K562 (cell line): ENCODE measurements around the gene OCIAD1. TPM values are rescaled to one million over a fixed set of nuclear protein-coding genes. Genes with fewer than 3 reads are reported as not detected.

Experiments used
- CCNT2 ChIP-seq: IDR thresholded peaks from 2 replicates; pipeline ENCODE4 v1.6.1; 2011; ENCODE audit warnings: borderline replicate concordance, low read depth, mild to moderate bottlenecking, moderate library complexity, mixed read lengths, low read length; ENCODE audit not compliant: insufficient read length; ENCODE audit errors: extremely low read depth
- CREB1 ChIP-seq, 2 experiments: sonication (generic) in 1 of 2; formaldehyde crosslinking in 1 of 2; IDR thresholded peaks; 2 replicates each; pipeline versions ENCODE4 v1.6.1 to v1.8.0; 2012 to 2022; ENCODE audit warnings: inconsistent platforms in 1 of 2, mild to moderate bottlenecking in 1 of 2, missing genetic modification reagents in 1 of 2, moderate library complexity in 1 of 2
- DMBX1 ChIP-seq: fragments of 250-450 bp; sonication (Bioruptor Pico); IDR thresholded peaks from 2 replicates; pipeline ENCODE4 v1.8.0; 2022; ENCODE audit warnings: inconsistent platforms, mild to moderate bottlenecking, moderate library complexity, borderline replicate concordance
- FOSL1 ChIP-seq: fragments of 200-800 bp; sonication (Bioruptor generic); conservative IDR thresholded peaks from 2 replicates; pipeline ENCODE4 v1.6.1; 2016; ENCODE audit warnings: missing genetic modification characterization, missing compliant biosample characterization
- FOXA3 ChIP-seq, 2 experiments: fragments of 450-650 bp in 1 of 2; sonication (generic) in 1 of 2; formaldehyde crosslinking; IDR thresholded peaks in 1 of 2; conservative IDR thresholded peaks in 1 of 2; 2 replicates each; pipeline versions ENCODE4 v1.4.0 to v1.8.0; 2020 to 2022; ENCODE audit warnings: mild to moderate bottlenecking in 2 of 2, missing genetic modification reagents in 1 of 2
- HNRNPUL1 ChIP-seq: fragments of 200-400 bp; formaldehyde crosslinking; IDR thresholded peaks from 2 replicates; pipeline ENCODE4 v1.6.1; 2017; ENCODE audit warnings: low read length
- KAT2B ChIP-seq: IDR thresholded peaks from one replicate; pipeline ENCODE4 v1.6.1; 2012; ENCODE audit warnings: low read depth, mild to moderate bottlenecking, control low read depth, inconsistent platforms, low read length, moderate library complexity
- MEF2A ChIP-seq: IDR thresholded peaks from 2 replicates; pipeline ENCODE4 v1.6.1; 2011; ENCODE audit warnings: low read depth, mild to moderate bottlenecking, low read length, moderate library complexity; ENCODE audit not compliant: control insufficient read depth
- MYC ChIP-seq, 2 experiments: fragments of 250-450 bp in 1 of 2; sonication (Bioruptor Pico) in 1 of 2; IDR thresholded peaks; 2 replicates each; pipeline versions ENCODE4 v1.5.1 to v1.6.1; 2012 to 2021; ENCODE audit warnings: low read depth in 2 of 2, borderline replicate concordance in 1 of 2, improper control_type of control experiment in 1 of 2, low read length in 1 of 2, mild to moderate bottlenecking in 1 of 2, moderate library complexity in 1 of 2
- NBN ChIP-seq: fragments of 450-650 bp; IDR thresholded peaks from 2 replicates; pipeline ENCODE4 v1.6.1; 2016; ENCODE audit warnings: low read depth, mild to moderate bottlenecking
- PTTG1 ChIP-seq: fragments of 450-650 bp; IDR thresholded peaks from 2 replicates; pipeline ENCODE4 v1.6.1; 2016; ENCODE audit warnings: low read depth, mild to moderate bottlenecking, missing genetic modification characterization, missing compliant biosample characterization
- SRSF9 ChIP-seq: fragments of 200-400 bp; formaldehyde crosslinking; IDR thresholded peaks from 2 replicates; pipeline ENCODE4 v1.6.1; 2017; ENCODE audit warnings: low read depth, low read length, borderline replicate concordance
- ZEB2 ChIP-seq: fragments of 450-650 bp; IDR thresholded peaks from 2 replicates; pipeline ENCODE4 v1.6.1; 2016
- ZNF165 ChIP-seq: fragments of 250-450 bp; sonication (Bioruptor Pico); IDR thresholded peaks from 2 replicates; pipeline ENCODE4 v1.4.0; 2020; ENCODE audit warnings: borderline replicate concordance
- polyA plus RNA-seq, 8 experiments: library from polyadenylated mRNA; depleted of rRNA in 4 of 8; stranded (reverse) in 5 of 8; unstranded in 3 of 8; fragments of >200 nt; fragmentation: Nextera tagmentation in 2 of 8; fragmentation: Illumina TruSeq in 1 of 8; extraction: Ambion mirVana in 2 of 8; extraction: Trizol in 1 of 8; gene quantifications; 2 replicates each; pipeline versions ENCODE4 v1.2.1 to v1.2.3, GENCODE V29; 2011 to 2014; ENCODE audit warnings: inconsistent platforms in 1 of 8, missing spikeins in 1 of 8
- total RNA-seq, 7 experiments: library from RNA; depleted of rRNA in 6 of 7; stranded (reverse); fragments of >200 nt in 6 of 7; fragmentation: Illumina TruSeq in 2 of 7; extraction: Trizol in 2 of 7; gene quantifications; 2 replicates each; pipeline versions ENCODE4 v1.2.1 to v1.2.3, GENCODE V29; 2011 to 2021; ENCODE audit warnings: low replicate concordance in 1 of 7
- TF ChIP-seq, protein P1 (sequence below), 2 experiments: fragments of 450-650 bp in 1 of 2; sonication (generic) in 1 of 2; formaldehyde crosslinking in 1 of 2; IDR thresholded peaks in 1 of 2; conservative IDR thresholded peaks in 1 of 2; 2 replicates each; pipeline versions ENCODE4 v1.6.1 to v1.8.1; 2016 to 2023; ENCODE audit warnings: mild to moderate bottlenecking in 2 of 2, moderate library complexity in 2 of 2, inconsistent platforms in 1 of 2, missing genetic modification reagents in 1 of 2
- TF ChIP-seq, protein P2 (sequence below): fragments of 450-650 bp; IDR thresholded peaks from 2 replicates; pipeline ENCODE4 v1.6.1; 2016
- TF ChIP-seq, protein P3 (sequence below), 2 experiments: fragments of 450-650 bp; IDR thresholded peaks; 2 replicates each; pipeline ENCODE4 v1.6.1; 2018; ENCODE audit warnings: mild to moderate bottlenecking in 2 of 2, low read depth in 1 of 2; ENCODE audit not compliant: partially characterized antibody in 2 of 2
- TF ChIP-seq, protein P4 (sequence below): sonication (generic); formaldehyde crosslinking; IDR thresholded peaks from 2 replicates; pipeline ENCODE4 v1.8.1; 2023; ENCODE audit warnings: mild to moderate bottlenecking, missing genetic modification reagents, moderate library complexity

The OCIAD1 gene
- total and polyA plus RNA-seq, 9 of the 15 experiments (the other 6 are each of a cell fraction or from before 2014, with no cell fraction given) = 99.0 to 358 (median 196) TPM

DNA sequence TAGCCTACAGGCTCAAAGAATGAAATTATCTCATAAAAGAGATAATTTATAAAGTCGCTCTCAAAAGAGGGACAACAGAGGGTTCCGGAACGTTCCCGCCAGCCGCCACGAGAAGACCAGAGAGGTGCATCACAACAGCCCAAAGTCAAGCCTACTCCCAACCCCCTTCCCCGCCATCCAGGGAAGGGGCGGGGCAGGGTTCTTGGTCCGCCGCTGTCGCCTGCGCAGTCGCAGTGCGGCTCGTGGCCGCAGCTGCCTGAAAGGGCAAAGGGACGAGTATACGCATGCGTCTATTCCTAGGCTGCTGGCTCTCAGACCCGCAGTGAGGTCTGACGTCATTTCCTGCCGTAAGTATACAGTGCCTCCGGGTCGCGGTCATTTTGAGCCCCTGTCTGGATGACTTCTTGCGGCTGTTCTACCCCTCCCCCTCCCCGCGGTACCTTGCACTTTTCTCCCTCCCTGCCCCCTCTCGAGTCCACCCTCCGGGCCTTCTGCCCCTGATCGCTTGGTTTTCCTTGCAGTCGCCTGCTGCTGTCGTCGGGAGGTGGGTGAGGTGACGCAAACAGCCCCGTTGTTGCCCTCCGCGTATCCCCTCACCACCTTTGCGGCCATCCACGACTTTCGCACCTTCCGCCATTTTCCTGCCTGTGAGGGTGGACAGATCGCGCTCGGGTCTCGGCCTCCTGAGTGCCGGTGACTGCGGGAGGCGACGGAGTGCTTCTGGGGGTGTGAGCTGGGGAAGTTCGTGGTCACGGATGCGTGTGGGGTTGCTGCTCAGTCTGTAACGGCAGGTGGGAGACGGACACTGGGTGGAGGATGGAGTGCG, at the start of gene OCIAD1 (continued):
- TF ChIP-seq, protein P1, sequence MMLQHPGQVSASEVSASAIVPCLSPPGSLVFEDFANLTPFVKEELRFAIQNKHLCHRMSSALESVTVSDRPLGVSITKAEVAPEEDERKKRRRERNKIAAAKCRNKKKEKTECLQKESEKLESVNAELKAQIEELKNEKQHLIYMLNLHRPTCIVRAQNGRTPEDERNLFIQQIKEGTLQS (IDR thresholded peaks at IDR 0.05) = peak; percentile 99
- TF ChIP-seq, protein P1 (CRISPR knock-in tag; conservative IDR thresholded peaks at IDR 0.05) = no peak
- TF ChIP-seq, protein P2, sequence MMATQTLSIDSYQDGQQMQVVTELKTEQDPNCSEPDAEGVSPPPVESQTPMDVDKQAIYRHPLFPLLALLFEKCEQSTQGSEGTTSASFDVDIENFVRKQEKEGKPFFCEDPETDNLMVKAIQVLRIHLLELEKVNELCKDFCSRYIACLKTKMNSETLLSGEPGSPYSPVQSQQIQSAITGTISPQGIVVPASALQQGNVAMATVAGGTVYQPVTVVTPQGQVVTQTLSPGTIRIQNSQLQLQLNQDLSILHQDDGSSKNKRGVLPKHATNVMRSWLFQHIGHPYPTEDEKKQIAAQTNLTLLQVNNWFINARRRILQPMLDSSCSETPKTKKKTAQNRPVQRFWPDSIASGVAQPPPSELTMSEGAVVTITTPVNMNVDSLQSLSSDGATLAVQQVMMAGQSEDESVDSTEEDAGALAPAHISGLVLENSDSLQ = peak; percentile 77
- TF ChIP-seq HNRNPUL1 (no peak), MYC (IDR thresholded peaks at IDR 0.05; ENCODE audit: low read depth, low read length) (peak; percentile 77; the same call in 1 of the 2 replicates), MYC (CRISPR knock-in tag; IDR thresholded peaks at IDR 0.05; ENCODE audit: borderline replicate concordance, low read depth) (no peak; the same call in 1 of the 2 replicates), KAT2B (no peak), PTTG1 (tag) (no peak), DMBX1 (CRISPR knock-in tag) (no peak), CREB1 (IDR thresholded peaks at IDR 0.05) (peak; percentile 88), CREB1 (CRISPR knock-in tag; IDR thresholded peaks at IDR 0.05) (peak; percentile 90), ZEB2 (no peak), CCNT2 (peak; percentile 31), MEF2A (no peak), ZNF165 (CRISPR knock-in tag) (no peak), SRSF9 (no peak), FOSL1 (tag) (no peak), NBN (peak; percentile 97), FOXA3 (CRISPR knock-in tag; conservative IDR thresholded peaks at IDR 0.05 in 1 of 2, IDR thresholded peaks at IDR 0.05 in 1 of 2) (no peak)
- TF ChIP-seq, protein P3, sequence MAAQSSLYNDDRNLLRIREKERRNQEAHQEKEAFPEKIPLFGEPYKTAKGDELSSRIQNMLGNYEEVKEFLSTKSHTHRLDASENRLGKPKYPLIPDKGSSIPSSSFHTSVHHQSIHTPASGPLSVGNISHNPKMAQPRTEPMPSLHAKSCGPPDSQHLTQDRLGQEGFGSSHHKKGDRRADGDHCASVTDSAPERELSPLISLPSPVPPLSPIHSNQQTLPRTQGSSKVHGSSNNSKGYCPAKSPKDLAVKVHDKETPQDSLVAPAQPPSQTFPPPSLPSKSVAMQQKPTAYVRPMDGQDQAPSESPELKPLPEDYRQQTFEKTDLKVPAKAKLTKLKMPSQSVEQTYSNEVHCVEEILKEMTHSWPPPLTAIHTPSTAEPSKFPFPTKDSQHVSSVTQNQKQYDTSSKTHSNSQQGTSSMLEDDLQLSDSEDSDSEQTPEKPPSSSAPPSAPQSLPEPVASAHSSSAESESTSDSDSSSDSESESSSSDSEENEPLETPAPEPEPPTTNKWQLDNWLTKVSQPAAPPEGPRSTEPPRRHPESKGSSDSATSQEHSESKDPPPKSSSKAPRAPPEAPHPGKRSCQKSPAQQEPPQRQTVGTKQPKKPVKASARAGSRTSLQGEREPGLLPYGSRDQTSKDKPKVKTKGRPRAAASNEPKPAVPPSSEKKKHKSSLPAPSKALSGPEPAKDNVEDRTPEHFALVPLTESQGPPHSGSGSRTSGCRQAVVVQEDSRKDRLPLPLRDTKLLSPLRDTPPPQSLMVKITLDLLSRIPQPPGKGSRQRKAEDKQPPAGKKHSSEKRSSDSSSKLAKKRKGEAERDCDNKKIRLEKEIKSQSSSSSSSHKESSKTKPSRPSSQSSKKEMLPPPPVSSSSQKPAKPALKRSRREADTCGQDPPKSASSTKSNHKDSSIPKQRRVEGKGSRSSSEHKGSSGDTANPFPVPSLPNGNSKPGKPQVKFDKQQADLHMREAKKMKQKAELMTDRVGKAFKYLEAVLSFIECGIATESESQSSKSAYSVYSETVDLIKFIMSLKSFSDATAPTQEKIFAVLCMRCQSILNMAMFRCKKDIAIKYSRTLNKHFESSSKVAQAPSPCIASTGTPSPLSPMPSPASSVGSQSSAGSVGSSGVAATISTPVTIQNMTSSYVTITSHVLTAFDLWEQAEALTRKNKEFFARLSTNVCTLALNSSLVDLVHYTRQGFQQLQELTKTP (IDR thresholded peaks at IDR 0.05; ENCODE audit: low read depth in 1 of 2, partially characterized antibody in 2 of 2) = peak in 1 of 2 experiments; percentile 63
- TF ChIP-seq, protein P4, sequence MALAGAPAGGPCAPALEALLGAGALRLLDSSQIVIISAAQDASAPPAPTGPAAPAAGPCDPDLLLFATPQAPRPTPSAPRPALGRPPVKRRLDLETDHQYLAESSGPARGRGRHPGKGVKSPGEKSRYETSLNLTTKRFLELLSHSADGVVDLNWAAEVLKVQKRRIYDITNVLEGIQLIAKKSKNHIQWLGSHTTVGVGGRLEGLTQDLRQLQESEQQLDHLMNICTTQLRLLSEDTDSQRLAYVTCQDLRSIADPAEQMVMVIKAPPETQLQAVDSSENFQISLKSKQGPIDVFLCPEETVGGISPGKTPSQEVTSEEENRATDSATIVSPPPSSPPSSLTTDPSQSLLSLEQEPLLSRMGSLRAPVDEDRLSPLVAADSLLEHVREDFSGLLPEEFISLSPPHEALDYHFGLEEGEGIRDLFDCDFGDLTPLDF = no peak
